SIG-M5 treated with dmso at 0.1 percent for 504 hours (cell line): Measurements from ENCODE around the gene BAZ2B.
"Not testable (repeated sequence)": the region's sequence is repeated elsewhere in the genome, so short reads cannot be mapped to it uniquely, and the experiment has no call there.

Experiments
- DNase-seq: peaks from one replicate; lab custom pipeline; 2025; ENCODE audit not compliant: unreplicated experiment; lab: John Stamatoyannopoulos, UW

BAZ2B gene

DNA sequence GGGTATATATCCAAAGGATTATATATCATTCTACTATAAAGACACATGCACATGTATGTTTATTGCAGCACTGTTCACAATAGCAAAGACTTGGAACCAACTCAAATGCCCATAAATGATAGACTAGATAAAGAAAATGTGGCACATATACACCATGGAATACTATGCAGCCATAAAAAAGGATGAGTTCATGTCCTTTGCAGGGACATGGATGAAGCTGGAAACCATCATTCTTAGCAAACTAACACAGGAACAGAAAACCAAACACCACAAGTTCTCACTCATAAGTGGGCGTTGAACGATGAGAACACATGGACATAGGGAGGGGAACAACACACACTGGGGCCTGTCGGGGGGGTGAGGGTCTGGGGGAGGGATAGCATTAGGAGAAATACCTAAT lies 254.7 kb downstream of the BAZ2B start:
- not testable (repeated sequence) for DNase-seq

DNA sequence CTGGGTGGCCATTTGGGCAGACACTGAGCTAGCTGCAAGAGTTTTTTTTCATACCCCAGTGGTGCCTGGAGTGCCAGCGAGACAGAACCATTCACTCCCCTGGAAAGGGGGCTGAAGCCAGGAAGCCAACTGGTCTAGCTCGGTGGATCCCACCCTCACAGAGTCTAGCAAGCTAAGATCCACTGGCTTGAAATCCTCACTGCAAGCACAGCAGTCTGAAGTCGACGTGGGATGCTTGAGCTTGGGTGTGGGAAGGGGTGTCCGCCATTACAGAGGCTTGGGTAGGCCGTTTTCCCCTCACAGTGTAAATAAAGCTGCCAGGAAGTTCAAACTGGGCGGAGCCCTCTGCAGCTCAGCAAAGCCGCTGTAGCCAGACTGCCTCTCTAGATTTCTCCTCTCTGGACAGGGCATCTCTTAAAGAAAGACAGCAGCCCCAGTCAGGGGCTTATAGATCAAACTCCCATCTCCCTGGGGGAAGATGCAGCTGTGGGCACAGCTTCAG lies 260.2 kb downstream of the BAZ2B start:
- DNase-seq, result no peak

DNA sequence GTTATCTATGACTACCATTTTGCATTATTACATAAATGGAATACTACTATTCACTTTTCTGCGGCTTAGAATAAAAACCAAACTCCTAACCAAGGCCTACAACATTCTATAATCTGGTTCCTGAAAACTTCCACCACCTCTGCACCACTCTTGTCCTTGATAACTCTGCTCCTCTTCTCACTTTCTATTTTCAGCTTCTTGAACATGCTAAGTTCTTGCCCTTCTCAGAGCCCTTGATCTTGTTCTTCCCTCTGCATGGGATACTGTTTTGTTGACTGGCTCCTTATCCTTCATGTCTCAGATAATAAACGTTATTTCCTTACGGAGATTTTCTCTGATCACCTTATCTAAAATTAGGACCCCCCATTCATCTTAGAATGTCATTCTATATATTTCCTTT lies 264.4 kb downstream of the BAZ2B start:
- DNase-seq, result no peak

DNA sequence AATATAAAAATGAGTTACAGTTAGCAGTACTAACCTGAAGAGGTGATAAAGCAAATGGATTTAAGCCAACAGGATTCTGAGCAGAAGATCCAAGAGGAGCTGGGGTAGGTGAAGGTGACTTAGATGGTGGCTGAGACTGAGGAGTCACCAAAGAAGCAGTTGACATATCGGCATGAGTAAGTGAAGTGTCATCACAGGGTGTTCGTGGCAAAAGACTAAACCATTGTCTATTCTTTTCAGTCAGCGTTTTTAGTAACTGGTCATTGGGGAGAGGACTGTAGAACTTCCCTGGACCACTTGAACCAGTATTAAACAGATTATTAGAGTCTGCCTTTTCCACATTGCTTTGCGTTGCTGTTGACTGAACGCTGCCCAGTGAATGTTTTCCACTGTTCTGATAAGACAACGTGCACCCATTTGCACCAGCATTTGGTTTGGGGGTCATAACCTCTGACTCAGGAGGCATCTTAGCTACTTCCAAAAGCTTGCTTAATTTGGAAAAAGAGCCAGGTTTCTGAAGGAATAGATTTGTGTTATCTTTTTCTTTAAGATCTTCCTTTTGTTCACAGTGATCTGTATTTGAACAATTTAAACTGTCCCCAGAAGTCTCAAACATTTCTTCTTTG lies 266.6 kb downstream of the BAZ2B start:
- DNase-seq, result no peak

DNA sequence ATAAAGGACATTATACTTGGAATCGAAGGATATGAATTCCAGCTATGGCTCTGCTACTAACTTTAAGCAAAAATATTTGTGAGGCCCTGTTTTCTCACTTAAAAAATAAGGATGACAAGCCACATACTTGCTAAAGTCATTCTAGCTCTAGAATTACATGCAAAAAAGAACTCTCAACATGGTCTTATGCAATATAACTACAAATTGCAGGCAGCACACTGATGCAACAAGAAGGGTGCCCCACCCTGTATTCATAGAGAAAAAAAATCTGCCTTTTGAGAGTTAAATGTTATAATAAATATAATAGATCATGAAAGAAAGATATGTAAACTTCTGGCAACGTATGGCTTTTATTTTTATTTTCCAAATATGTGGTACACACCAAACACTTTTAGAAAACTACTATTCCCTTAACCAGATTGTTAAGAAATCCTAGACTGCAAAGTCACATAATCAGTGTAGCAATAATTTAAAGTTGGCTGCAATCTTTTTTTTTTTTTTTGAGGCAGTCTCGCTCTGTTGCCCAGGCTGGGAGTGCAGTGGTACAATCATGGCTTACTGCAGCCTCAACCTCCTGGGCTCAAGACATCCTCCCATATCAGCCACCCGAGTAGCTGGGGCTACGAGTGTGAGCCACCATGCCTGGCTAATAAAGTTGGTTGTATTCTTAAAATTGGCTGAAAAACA lies 289.6 kb downstream of the BAZ2B start:
- peak; percentile 83 for DNase-seq

DNA sequence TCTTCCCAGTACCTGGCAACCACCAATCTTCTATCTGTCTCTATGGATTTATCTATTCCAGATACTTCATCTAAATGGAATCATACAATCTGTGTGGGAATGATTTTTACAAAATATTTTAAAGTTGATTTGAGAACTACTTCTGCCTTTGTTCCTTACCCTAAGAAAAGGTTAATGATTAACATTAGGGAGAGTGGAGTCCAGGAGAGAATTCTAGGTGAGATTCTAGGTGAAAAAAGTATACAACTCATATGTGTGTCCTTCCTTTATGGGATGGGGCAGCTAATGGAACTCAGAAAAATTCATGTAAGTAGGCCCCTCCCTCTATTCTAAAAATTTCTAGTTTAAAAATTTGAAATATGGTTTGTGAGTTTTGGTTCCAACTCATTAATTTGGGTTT lies 293.9 kb downstream of the BAZ2B start:
- DNase-seq, result no peak

DNA sequence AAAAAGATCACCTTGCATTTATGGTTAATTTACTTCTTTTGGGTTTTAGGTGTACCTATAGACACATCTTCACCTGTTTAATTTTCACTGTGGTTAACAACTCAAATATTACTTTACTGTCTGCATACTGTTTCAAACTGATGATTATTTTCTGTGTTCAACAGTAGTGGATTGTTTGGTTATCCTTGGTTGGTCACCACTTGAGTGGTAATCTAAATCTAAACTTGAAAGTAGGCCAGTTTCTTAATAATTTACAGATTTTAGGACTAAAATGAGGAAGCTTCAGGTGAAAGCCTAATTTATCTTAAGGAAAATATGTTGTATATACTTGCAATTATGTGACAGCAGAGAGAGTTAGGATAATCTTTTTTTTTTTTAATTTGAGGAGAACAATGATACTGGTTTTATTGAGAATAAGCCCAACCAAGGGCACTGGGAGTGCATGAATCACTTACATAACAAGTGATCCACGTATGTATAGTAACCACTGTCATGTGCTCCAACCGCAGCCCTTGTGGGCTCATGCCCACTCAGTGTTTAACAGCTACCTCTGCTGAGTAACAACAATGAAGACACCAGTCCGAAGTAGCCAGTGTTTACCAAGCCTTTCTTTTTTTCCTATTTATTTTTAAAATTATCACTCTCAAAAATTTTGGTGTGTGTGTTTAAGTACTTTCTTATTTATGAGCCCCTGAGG lies 298.8 kb downstream of the BAZ2B start:
- no peak for DNase-seq

DNA sequence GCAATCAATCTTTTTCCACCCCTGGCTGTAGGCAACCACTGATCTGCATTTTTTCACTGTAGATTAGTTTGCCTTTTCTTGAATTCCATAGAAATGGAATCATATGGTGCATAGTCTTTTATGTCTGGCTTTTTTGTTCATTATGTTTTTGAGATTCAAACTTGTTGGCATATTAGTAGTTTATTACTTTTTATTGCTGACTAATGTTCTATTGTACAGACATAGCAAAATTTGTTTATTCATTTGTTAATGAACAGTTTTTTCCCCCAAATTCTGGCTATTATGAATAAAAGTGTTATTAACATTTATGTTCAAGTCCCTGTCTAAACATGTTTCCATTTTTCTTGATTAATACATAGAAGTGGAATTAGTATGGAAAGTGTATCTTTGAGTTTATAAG lies 308.4 kb downstream of the BAZ2B start:
- no peak for DNase-seq

DNA sequence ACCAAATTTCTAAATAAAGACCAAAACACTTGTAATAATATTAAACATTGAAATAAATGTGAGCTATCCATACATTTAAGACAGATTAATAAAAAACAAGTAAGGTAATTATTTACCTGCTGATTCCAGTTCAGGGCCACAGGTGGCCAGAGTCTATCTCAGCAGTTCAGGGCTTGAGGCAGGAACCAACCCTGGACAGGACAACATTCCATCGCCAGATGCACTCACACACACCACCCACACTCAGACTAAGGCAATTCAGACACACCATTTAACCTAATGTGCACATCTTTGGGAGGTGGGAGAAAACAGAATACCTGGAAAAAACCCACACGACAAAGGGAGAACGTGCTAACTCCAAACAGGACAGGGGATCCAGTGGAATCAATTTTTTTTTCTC lies 315.8 kb downstream of the BAZ2B start:
- no peak for DNase-seq

DNA sequence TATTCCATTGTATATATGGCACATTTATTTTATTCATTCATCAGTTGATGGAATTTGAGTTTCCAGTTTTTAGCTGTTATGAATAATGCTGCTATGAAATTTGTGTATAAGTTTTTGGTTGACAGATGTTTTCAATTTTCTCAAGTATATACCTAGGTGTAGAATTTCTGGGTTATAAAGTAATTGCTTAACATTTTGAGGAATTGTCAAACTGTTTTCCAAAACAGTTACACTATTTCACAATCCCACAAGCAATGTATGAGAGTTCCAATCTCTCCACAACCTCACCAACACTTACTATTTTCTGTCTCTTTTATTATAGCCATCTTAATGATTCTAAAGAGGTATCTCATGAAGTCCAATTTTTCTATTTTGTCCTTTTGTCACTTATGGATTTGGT lies 317.4 kb downstream of the BAZ2B start:
- DNase-seq, result no peak

DNA sequence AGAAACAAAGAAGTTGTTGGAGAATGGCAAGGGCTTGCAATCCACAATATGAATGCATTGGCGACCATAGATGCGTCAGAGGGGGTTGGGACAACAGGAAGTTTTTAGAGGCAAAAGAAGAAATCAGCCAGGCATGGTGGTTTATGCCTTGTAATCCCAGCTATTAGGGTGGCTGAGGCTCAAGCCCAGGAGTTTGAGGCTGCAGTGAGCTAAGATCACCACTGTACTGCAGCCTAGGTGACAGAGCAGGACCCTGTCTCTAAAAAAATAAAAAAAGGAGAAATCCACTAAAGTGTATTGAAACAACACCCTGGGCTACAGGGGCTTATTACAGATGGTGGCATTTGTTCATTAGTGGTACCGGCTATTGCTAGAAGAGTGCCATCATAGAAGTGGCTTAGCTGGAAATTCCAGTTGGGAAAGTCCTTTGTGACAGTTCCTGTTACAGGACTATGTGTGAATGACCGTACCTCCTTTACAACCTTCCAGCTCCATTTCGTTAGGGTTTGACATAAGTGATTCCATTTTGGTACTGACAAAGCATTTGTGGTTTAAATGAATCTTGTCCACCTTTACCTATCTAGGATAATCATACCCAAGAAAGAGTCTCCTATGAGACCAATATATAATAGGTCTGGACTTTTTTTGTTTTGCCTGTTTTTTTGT lies 319.2 kb downstream of the BAZ2B start:
- DNase-seq, result no peak

DNA sequence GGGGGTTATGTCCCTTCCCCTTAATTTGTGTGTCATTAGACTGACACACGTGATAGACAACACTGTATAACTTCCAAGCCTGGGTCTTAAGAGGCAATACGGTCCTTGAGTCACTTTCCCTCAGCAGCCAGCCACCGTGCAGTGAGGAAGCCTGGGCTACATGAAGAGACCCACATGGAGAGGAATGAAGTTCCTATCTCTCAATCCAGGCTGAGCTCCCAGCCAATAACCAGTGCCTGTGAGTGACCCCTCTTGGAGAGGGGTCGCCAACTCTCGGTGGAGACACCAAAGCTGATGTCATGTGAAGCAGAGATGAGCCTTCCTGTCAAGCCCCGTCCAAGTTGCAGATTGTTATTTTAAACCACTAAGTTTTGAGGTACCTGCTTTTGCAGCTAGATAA lies 324.2 kb downstream of the BAZ2B start:
- DNase-seq, result no peak

DNA sequence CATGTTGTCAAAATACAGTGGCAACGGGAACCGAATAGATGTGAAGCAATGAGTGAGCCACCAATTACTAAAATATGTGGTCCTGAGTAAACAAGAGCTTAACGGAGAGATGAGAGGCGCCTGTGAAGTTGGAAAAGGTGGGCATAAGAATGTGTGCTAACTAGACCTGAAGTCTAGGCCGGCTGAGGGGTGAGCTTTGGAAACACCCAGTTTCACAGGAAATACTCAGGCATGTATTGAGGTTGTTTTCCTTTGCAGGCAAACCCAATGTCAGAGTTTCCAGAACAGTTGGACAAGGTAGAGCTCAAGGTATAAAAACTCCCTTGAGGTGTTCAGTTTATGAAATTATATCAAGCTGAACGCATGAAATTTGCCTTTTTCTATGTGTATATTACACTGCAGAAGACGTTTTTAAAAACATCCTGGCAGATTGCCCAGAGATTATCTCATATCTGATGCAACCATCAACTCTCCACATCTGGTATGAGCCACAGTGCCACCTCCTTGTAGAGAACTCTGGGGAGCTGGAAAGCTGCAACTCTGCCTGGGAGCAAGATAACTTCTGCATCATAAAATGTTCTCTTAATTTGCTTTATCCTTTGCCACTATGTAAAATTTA lies 325.9 kb downstream of the BAZ2B start:
- DNase-seq, result peak; percentile 91

DNA sequence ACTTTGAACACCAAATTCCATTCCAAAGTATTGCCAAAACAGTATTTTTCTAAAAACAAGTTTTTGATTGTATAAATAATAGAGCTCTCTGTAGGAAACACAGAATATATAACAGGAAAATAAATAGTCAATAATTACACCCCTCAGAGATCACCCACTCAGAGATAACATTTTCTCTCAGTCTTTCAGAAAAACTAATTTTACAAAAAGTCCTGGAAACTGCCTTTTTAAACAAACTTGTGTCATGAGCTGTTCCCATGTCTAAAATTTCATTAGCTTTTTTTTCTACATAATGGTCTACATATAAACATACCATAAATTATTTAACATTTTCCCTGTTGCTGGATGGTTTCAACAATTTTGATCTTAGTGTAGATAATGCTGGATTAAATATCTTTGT lies 328.6 kb downstream of the BAZ2B start:
- DNase-seq, result no peak

DNA sequence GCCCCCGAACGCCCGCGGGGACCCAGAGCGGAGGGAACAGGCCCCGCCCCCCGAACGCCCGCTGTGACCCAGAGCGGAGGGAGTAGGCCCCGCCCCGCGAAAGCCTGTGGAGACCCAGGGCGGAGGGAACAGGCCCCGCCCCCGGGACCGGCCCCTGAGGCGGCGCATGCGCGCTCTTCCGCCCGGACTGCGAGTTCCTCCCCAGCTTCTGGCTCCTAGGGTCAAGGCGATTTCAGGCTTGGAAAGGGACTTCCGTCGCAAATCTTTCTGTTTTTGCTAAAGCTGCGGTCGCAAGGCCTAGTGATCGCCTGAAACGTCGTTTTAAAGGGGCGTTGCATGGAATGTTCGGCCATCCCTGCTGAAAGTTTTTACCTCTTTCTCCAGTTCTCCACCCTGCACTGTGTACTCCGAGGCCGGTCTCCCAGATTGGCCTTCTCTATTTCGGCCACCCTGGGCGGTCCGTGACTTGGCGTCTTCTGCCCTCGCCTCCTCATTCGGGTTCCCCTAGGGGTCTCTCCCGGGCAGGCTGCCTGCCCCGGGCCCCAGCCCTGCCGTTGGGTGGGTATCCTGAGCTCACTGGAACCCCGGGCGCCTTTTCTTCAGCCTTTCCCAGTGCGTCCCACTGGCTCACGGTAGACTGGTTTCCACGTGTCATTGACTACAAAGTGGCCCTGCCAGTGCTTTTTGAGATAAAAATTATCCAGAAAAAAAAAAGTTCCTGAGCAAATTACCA lies 329.5 kb downstream of the BAZ2B start:
- DNase-seq, result peak; percentile 96

DNA sequence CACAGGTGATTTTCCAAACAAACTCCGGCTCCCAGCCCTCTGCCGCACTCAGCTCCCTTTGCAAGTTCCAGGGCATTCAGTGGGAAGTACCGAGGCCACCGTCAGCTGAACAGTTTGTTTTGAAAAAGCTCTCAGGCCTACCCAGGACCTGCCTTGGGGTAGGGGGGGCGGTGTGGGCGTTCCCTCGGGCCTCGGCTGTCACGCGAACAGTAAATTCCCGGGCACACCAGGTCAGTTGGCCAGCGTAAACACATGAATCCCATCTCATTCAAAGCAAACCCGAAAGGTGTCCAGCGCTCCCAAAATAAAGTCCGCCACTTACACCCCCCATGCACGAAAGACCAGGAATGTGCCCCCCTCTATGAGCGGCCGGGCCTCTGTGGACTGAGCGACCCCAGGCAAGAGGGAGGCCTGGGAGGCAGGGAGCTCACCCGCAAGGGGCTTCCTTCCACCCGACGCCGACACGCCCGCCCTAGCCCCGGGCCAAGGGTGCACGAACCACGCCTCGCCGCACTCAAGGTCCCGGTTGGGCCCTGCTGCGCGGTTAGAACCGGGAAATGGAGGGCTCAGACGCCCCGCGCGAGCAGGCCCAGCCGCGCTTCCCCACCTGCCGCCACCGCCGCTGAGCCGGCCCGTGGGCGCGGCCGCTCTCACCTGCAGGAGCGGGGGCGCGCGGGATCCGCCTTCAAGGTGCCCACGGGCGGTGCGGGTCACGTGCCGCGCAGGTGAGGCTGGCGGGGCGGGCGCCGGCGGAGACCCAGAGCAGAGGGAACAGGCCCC lies 330.2 kb downstream of the BAZ2B start, which contains the start of gene WDSUB1:
WDSUB1 (minus strand) TSS at position 775 of the 780 bp plus-strand sequence. CDS start 3,634 bp downstream, outside the sequence.
- DNase-seq, result peak; percentile 57

DNA sequence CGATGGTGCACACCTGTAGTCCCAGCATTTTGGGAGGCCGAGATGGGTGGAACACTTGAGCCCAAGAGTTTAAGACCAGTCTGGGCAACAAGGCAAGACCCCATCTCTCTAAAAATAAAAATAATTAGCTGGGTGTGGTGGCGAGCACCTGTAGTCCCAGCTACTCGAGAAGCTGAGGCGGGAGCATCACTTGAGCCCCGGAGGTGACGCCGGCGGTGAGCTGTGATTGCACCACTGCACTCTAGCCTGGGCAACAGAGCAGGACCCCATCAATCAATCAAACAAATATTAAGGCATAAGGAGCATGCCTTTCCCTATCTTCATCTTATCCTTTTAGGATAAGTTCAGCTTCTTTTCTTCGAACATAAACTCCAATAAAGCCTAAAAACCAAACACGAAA lies 330.9 kb downstream of the BAZ2B start:
- DNase-seq, result no peak

DNA sequence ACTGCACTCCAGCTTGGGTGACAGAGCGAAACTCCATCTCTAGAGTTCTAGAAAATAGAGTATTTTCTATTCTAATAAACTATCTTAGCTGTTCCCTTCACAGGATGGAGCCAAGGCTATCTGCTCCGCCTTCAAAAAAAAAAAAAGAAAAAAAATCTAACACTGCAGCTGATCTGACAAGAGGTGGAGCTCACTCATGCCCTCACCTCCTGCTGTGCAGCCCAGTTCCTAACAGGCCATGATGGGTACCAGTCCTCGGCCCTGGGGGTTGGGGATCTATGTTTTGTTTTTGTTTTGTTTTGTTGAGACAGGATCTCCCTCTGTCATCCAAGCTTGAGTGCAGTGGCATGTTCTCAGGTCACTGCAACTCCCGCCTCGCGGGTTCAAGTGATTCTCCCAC lies 332.8 kb downstream of the BAZ2B start:
- DNase-seq, result no peak

DNA sequence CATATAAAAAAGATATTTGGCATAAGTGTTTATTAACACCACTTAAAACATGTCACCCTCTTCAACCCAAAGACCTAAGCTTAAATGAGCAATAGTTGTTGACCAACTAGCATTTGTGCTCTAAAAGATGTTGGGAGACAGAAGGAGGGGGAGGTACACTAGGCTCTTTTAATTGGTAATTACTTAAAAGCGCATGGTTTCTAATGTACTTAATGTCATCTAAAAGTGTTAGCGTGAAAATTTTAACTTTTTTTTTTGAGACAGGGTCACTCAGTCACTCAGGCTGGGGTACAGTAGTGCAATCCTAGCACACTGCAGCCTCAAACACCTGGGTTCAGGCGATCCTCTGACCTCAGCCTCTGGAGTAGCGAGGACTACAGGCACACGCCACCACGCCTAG lies 335.3 kb downstream of the BAZ2B start:
- DNase-seq, result no peak

DNA sequence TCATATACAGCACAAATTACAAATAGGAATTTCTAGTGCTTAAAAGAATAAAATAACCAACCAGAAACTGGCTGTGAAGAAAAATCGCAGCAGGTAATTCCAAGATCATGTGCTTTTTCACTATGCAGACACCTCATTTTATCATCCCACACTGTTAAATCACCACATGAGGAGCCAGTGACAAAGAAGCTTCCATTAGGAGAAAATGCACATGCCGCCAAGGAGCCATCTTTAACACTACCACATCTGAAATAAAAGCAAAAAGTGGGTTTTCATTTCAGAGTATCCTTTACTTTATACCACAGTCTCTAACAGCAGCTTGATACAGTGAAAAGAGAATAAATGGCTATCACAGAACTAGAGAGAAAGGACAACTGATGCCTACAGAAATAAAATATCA lies 336.6 kb downstream of the BAZ2B start:
- no peak for DNase-seq
